ENCODE measurements around the gene ATXN7.

Gene ATXN7

GRCh38 chr3:63905731-63906620 lies 42.3 kb downstream of the ATXN7 start:
- DNase-seq, result no peak

- DNase-seq, result no peak
These were observed 44.5 kb downstream of the ATXN7 start for GRCh38 chr3:63908081-63908736.

- DNase-seq, result no peak
These were observed 45.1 kb downstream of the ATXN7 start for GRCh38 chr3:63908776-63909175.

- no peak for DNase-seq
These were observed 45.8 kb downstream of the ATXN7 start for GRCh38 chr3:63909431-63909830.

GRCh38 chr3:63910001-63910400 lies 46.3 kb downstream of the ATXN7 start:
- no peak for DNase-seq

- no peak for DNase-seq
These were observed 47.2 kb downstream of the ATXN7 start for GRCh38 chr3:63910891-63911290.

GRCh38 chr3:63911509-63911872 lies 47.8 kb downstream of the ATXN7 start:
- DNase-seq, result no peak

- peak; percentile 47 for DNase-seq
These were observed 48.5 kb downstream of the ATXN7 start, which contains the start of gene SCAANT1 for GRCh38 chr3:63911873-63912767. Gene SCAANT1, minus strand, starts transcription at chr3:63912383.

- no peak for DNase-seq
These were observed 49.3 kb downstream of the ATXN7 start for GRCh38 chr3:63912768-63913588.

GRCh38 chr3:63914312-63914711 lies 50.6 kb downstream of the ATXN7 start:
- DNase-seq, result no peak

GRCh38 chr3:63918321-63918720 lies 54.7 kb downstream of the ATXN7 start:
- DNase-seq, result no peak

- DNase-seq, result no peak
These were observed 56.3 kb downstream of the ATXN7 start for GRCh38 chr3:63920001-63920400.

GRCh38 chr3:63921741-63922482 lies 58.2 kb downstream of the ATXN7 start:
- no peak for DNase-seq

GRCh38 chr3:63922491-63923199 lies 59.0 kb downstream of the ATXN7 start:
- no peak for DNase-seq

GRCh38 chr3:63926309-63926708 lies 62.6 kb downstream of the ATXN7 start:
- DNase-seq, result no peak

- no peak for DNase-seq
These were observed 64.0 kb downstream of the ATXN7 start for GRCh38 chr3:63927422-63928280.

GRCh38 chr3:63931290-63931689 lies 67.6 kb downstream of the ATXN7 start:
- DNase-seq, result no peak

- DNase-seq, result no peak
These were observed 69.0 kb downstream of the ATXN7 start for GRCh38 chr3:63932509-63933212.

GRCh38 chr3:63933459-63933858 lies 69.8 kb downstream of the ATXN7 start:
- DNase-seq, result no peak
